ENCODE measurements around the gene PPM1J. TPM values are rescaled to one million over a fixed set of nuclear protein-coding genes. Genes with fewer than 3 reads are reported as not detected.

PPM1J gene
- total RNA-seq, 1 experiment from 2014 or later: 0.56 TPM

Other genes starting within 250 kb of the PPM1J start
- 0.28 and 1.0 TPM in 2 replicates for gene WNT2B, start 206.4 kb downstream of the PPM1J start, total RNA-seq (2014; rRNA removed; shearing (Covaris generic))
- gene ST7L, start 96.2 kb downstream of the PPM1J start, total RNA-seq (2014; rRNA removed; shearing (Covaris generic)): 21.9 and 22.5 TPM in 2 replicates
- gene CAPZA1, start 95.5 kb downstream of the PPM1J start, total RNA-seq (2014; rRNA removed; shearing (Covaris generic)): 132 and 133 TPM in 2 replicates
- gene MOV10, start 40.7 kb downstream of the PPM1J start, total RNA-seq (2014; rRNA removed; shearing (Covaris generic)): 94.5 and 125 TPM in 2 replicates
- 374 and 385 TPM in 2 replicates for gene RHOC, start 8.2 kb downstream of the PPM1J start, total RNA-seq (2014; rRNA removed; shearing (Covaris generic))
- 61.7 and 74.2 TPM in 2 replicates for gene SLC16A1, start 240.9 kb upstream of the PPM1J start, total RNA-seq (2014; rRNA removed; shearing (Covaris generic))

Data from HT-29 (cell line).